Posterior cingulate gyrus (tissue), 11 donors: ENCODE data around the gene BCAR3.

Source experiments
- DNase-seq, 10 donors: peaks; one replicate each; pipeline versions ENCODE4 v3.0.0 to v3.0.0-alpha.2; 2020 to 2021; ENCODE audit warnings: mixed read lengths in 3 of 10
- intact Hi-C: fragments of 100-400 bp; cut with DNase I; formaldehyde crosslinking; loops from one replicate; pipeline ENCODE4 v1.15.1; 2023

BCAR3 gene

DNA sequence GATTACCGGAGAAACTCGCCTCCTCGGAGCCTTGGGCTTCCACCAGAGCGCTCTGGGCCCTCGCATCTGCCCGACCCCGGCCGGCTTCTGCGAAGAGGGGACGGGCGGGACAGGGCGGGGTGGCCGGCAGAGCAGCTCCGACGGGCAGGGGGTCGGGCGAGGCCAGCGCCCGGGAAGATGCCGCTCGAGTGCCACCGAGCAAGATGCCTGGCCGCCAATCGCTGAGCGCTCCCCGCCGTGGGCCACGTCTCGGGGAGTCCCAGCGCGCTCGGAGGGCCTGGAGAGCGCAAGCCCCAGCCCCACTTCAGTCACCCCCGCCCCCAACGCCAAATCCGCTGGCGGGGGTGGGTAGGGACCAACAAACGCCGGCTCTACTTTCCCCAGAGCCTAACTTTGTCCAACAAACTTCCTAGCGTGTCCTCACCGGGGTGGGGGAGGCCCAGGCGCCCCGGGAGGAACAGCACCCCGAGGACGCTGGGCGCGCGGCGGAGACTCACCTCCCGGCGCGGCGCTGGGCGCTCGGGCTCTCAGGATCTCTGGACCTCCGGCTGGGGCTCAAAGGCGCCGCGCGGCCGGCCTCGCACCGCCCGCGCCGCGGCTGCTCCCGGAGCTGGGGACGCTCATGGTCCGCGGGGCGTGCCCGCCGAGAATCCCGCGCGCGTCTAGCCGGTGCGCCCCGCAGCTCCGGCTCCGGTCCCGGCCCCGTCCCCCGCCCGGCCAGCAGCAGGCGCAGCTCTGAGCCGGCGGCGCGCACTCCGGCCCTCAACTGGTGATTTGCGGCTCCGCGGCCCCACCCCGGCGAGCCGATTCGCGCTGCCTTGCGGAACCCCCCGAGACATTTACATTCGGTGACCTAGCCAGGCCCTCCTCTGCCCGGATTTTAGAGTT, at the start of gene BCAR3:
BCAR3 (minus strand) TSS at position 737 of the 888 bp plus-strand sequence. CDS start 6,907 bp downstream, outside the sequence.
- DNase-seq, result peak; percentile 42 to 92 (median 56)
- intact Hi-C loops, result loop anchor here (10.0 kb wide), 1 partner anchor 47 kb away; no protein-coding TSS in a partner anchor

DNA sequence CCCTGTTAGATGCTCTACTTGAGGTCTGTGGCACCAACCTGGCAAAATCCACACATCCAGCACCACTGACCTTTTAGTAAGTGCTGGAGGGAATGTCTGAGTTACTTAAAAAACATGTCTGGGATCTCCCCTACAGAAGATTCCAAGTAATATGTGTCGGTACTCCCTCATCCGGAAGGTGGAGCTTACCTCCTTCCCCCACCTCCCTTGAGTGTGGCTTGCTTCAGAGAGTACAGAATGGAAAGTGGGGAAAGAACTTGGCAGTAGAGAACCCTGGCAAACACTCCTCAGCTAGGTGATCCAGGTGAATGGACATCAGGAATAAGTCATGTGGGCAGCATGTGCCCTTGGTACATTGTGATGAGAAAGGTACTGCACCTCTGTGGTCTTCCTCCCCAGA, 49.0 kb upstream of the BCAR3 start:
- no peak for DNase-seq
- intact Hi-C loops, result no loop called here

DNA sequence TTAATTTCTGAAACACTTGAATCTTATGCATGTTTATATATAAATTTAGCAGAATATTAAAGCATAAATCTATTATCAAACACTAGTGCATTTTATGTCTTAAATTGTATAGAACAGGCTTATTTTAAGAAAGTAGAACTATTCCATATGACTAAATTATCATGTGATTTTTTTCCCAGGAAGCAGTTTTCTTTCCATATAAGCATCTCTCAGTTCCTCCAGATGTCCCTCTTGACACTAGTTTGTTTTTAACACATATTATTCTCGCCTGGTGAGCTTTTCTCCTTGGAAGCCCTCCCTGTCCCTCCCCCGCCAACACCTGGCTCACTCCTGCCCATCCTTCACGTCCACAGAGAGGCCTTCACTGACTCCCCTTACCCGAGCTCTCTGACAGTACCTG, 48.3 kb upstream of the BCAR3 start:
- intact Hi-C loops, result no loop called here

DNA sequence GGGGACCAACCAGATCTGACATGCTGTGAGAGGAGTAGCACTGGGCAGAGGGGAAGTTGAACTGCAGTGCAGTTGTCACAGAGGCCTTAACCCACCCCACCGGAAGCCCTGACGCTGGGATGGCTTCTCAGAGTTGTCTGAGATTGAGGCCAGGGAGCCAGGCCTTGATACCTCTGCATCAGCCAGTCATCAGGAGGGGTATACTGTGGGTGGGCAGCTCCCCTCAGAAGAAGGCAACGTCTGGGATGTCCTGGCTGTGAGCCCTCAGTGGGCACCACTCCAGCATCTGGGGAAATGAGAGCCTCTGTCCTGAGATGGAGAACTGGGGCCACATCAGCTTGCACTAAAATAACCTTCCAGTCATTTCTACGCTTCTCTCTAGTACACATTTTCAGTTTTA, 47.9 kb upstream of the BCAR3 start:
- DNase-seq, result no peak
- intact Hi-C loops, result no loop called here

More for the DNA sequence above, 48.3 kb upstream of the BCAR3 start:
- peak in 1 of 10 donors; percentile 39 for DNase-seq

DNA sequence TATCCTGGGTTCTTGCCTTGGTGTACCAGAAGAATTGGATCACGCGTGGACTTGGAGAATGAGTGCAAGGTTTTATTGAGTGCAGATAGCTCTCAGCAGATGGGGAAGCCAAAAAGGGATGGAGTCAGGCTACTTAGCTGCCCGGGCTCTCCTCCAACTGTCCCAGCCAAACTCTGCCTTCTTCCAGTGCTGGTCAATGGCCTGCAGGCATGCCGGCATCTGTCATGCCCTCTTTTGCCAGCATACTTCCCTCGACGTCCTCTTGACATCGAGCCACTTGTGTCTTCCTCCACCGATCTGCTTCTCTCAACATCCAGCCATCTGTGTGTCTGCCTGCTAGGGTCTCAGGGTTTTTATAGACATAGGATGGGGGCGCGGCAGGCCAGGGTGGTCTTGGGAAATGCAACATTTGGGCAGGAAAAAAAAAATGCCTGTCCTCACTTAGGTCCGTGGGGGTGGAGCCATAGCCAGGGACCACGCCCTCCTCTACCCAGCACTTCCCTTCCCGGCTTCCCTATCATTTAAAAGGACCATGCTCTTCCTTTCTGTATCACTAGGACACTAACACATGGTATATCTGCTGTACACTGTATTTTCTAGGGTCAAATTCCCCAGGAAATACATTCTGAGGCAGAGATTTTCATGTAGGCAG, 47.0 kb upstream of the BCAR3 start:
- DNase-seq, result no peak
- intact Hi-C loops, result no loop called here

DNA sequence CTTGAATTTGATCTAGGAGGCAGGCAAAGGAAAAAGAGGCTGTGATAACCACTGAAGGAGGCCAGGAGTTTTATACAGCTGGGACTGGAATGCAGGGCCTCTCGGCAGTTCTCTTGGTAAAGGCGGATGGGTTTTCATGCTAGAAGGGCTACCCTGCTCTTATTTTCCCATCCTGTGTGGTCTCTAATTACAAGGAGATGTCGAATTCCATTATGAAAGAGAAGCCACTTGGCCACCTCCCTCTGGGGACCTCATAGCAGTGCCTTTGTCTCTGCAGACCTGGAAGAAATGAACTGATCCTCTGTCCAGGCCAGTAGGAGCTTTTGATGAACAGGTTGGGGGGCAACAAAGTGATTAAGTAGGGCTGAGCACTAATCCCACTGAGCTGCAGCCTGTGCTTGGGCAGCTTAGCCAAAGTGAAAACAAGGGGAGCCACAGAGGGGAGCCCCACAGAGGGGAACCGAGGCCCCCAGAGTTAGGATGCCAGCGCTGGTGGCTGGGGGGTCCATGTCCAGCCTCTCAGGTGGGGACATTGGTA, 42.2 kb upstream of the BCAR3 start:
- intact Hi-C loops, result no loop called here
- DNase-seq, result no peak

DNA sequence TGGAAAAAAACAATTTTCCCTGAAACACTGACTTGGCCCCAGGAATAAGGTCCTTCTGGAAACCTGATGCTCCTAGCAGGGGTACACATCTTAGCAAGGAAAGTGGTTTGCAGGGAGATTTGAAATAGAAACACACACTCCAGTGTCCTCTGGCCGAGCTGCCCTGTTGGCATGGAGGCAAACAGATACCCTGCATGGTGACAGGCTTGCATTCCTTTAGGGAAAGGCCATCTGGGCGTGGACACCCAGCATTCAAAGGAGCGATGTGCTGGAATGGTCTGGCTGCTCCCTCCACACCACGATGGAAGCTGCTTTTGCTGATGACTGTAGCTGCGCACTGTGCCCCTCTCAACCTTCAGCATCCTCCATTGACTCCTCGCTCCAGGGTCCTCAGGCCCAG, 41.5 kb upstream of the BCAR3 start:
- no peak for DNase-seq
- intact Hi-C loops, result no loop called here

DNA sequence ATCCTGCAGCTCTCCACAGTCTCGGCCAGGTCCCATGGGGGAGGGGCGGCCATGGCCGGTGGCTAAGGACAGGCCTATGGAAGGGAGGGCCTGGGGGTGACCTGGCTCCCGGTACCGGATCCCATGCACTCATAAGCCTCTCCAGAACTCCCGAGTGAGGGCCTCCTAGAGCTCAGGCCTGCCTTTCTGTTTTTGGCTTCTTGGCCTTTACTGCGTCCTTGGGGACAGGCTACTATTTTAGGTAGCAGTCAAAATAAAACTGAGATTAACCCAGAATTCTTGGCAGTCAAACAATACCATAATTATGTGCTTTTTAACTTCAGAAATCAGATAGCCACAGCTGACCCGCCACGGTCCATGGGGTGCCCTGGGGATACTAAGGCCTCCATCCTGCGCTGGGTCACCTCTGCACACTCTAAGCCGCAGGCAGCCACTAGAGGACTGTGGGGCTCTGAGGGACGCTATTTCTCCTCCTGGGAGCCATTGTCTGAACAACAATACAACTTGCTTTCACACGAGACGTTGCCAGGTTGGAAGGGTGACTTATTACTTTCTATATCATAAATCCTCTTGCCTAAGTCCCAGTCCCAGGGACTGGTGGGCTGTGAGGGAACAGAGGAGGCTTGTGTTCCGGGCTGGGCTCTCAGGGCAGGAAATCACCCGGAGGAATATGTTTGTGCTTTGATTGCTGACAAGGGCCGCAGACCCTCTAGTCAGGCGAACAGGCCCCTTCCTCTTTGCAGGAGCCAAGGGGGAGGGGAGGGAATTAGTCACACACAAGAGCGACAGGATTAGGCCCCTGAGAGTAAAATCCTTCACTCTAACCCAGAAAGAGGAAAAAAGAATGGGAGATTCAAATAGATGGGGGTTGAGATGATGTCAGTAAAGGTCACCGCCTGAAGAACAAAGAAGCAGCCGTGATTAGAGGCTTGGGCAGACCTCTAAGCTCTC, 40.7 kb upstream of the BCAR3 start:
- intact Hi-C loops, result no loop called here
- DNase-seq, result no peak

DNA sequence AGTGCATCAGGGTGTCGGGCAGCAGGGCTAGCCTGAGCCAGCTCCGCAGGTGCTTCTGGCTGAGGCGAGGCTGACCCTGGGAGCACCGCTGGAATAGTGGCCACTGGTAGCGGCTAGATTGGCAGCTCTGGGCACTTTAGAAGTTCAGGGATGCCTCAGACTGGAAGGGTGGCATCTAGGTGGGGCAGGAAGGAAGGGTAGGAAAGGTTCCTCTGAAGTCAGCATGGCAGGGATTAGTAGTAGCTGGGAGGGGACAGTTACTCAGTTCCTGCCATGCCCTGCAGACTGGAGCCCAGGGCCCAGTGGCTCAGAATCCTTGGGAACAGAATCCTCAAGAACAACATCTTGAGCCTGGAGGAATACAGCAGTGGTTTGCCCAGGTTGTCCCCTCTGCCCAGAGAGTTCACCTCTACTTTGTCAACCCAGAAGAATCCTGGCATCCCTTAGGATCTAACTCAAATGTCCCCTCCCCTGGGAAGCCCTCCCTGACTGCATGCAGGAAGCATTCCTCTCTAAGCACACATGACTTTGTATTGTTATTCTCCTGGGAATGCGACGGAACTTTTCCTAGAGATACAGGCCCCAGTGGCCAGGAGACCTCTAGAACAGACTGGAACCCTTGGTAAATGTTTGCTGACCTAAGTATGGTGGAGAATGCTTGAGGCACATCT, 39.5 kb upstream of the BCAR3 start:
- DNase-seq, result no peak
- intact Hi-C loops, result no loop called here

DNA sequence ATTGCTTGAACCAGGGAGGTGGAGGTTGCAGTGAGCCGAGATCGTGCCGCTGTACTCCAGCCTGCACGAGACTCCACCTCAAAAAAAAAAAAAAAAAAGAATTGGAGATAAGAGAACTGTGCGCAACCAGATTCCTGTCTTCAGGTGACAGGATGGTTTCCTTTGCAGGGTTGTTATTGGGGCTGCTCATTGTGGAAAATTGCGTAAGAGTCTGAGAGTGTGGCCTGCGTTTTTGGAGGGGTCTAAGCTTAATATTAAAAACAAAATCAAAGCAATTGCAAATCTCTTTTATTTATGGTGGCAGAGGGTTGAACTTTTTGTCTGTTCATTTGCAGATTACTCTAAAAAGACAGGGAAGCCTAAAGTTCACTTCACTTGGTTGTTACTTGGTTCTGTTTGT, 36.0 kb upstream of the BCAR3 start:
- intact Hi-C loops, result no loop called here
- no peak for DNase-seq

DNA sequence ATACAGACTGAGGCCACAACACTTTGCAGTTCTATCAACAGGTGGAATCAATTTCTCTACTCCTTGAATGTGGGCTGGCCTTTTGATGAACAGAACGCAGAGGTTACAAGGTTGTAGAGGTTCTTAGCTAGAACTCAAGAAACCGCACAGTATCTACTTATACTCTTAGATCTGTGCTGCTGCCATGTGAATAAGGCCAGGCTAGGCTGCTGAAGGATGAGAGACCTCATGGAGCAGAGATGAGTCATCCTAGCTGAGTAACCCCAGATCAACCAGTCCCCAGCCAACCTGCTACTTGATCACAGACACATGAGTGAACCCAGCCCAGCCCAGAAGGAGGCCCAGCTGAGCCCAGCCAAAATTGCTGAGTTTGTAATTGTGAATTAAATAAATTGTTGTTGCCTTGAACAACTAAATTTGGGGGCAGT, 35.3 kb upstream of the BCAR3 start:
- intact Hi-C loops, result no loop called here
- DNase-seq, result no peak

DNA sequence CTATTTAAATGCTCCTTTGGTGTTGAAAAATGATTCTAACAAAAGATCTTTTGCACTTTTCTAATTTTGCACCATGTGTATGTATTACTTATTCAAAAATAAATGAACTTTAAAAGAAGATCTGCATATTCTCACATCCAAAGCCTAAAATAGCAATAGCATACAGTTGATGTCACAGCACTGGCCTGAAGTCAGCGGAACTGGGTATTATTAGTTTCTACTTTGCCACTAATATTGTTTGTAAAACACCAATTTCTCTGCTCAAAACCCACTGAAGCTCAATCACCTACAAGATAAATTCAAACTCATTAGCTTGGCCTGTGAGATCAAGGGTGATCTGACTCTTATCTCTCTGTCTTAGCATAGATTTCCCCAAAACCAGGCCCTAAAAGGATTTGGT, 34.5 kb upstream of the BCAR3 start:
- intact Hi-C loops, result no loop called here
- no peak for DNase-seq

DNA sequence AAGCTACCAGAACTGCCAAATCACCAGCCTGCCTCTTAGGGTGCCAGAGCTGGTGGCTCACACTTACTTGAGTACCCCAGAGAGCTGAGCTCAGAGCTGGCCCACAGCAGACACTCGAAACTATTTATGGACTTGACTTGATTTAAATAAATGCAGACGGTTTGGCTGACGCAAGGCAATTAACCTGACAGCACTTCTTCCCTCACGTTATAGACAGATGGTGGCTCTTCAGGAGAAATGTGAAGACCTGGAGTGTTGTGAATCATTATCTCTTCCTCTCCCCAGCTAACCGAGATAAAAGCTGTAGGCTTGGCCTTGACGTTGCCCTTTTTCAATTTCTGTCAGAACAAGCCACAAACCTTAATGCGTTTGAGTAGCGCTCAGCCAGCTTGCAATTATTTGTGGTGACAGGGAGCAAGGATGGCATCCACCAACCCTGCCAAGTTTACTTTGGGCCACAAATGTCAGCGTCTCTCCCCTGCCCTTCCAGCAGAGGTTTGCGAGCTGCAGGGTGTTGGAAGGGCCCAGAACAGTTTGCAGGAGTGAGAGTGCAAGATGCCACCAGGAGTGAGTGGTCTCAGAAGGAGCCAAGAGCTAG, 34.0 kb upstream of the BCAR3 start:
- intact Hi-C loops, result no loop called here
- no peak for DNase-seq

DNA sequence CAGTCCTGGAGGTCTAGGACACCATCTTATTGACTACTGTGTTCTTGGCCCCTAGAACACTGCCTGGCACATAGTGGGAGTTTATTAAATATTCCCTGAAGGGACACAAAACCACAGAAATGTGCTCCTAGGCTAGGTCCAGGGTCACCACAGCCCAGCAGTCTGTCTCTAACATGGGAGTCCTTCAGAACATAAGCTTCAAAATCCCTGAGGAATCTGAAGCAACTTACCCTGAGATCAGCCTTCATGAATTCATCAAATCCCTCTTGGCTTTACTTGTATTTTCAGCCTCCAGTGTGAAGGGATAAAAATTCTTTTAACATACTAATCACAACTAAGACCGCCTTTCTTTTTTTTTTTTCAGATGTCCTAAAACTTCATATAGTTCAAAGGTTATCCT, 32.7 kb upstream of the BCAR3 start:
- DNase-seq, result no peak
- intact Hi-C loops, result no loop called here

DNA sequence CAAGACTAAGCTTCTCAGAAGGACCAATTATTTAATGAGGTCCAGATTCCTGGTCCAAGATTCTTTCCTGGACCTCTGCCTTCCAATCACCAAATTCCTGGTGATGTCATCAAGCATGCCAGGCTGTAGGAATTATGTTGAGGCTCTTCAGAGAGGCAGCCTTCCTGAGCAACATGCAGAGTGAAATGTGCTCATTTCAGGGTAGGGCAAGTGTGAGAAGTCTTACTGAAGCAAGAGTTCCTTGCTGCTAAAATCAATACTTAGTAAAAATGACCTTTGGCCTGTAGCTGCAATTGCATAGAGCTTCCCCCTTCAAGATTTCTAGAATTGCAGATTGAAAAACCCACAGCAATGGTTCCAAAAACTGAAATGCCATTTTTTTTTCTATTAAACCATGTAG, 31.7 kb upstream of the BCAR3 start:
- intact Hi-C loops, result no loop called here
- no peak for DNase-seq

DNA sequence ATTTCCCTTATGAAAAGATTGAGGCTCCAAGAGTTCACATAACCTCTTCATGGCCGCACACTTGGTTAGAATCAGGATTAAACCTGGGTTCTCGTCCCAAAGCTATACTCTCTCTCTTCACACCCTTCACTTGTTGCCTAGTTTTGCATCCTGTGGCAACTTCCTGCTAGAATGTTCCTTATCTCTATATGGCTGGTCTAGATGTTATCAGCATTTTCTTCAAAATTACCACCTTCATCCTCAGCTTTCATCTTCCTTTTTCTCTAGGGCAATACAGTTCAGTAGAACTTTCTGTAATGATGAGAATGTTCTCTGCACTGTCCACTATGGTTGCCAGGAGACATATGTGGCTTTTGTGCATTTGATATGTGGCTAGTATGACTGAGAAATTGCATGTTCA, 31.1 kb upstream of the BCAR3 start:
- no peak for DNase-seq
- intact Hi-C loops, result no loop called here

DNA sequence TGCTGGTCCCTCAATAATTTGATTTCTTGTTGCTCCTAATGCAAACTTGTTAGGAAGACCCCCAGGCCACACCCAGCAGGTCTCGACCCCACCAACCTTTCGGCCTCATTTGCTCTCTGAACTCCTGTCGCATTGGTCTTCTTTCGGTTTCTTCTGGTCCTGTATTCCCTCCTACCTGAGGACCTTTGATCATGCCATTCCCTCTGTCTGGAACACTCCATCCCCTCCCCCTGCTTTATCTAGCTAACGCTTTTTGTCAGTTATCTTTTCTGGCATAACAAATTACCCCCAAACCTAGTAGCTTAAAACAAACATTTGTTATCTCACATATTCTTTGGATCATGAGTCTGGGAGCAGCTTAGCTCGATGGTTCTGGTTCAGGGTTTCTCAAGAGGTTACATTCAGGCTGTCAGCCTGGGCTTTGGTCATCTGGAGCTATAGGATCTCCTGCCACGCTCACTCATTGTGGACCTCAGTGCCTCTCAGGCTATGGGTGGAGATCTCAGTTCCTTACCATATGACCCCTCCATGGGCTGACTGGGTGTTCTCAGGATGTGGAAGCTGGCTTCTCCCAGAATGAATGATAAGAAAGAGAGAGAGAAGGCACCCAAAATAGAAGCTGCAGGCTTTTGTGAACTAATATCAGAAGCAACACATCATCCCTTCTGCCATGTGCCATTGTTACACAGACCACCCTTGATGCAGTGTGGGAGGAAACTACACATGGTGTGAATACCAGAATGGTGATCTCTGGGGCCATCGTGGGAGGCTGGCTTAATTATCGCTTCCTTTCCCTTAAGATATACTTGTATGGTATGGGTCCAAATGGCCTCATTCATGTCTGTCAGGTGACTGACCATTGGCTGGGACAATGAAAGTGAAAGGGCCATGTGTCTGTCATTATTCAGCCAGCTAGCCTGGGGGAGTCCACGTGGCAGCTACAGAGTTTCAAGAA, 29.1 kb upstream of the BCAR3 start:
- DNase-seq, result peak in 1 of 10 donors; percentile 54
- intact Hi-C loops, result no loop called here

DNA sequence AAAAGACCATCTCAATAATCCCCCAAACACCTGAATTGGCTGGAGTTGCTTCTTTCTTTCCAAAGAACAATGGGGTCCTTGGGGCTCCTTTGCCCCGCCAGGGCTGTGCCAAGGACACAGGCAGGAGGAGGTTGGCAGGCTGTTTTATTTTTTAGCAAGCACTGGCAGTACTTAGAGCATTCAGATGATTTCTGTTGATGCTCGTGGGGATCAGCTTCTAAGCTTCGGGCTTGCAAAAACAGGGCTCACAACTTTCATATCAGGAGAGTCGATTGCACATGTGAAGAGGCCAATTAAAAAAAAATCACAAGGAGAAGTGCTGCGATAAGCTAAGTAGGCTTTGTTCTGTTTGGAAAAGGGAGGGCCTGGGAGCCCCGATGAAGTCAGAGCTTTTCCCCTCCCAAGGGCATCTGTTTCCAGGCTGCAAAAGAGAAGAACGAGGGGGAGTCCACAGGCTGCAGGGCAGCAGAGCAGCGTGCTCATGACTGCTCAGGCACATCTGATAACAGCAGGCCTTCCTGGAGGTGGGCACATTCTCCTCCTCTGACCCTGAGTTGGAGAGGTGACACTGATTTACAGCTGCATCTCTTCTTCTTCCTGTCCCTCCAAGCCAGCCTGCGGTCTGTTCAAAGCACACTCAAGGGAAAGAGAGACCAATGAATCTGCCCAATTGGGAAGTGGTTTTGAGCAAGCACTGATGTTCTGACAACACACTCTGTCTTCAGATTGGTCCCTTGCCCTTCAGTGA, 27.3 kb upstream of the BCAR3 start:
- intact Hi-C loops, result no loop called here
- DNase-seq, result peak in 1 of 10 donors; percentile 32
